Neural progenitor cell (in vitro differentiated cells): Measurements from ENCODE around the gene ZCCHC3. TPM values are rescaled to one million over a fixed set of nuclear protein-coding genes. Genes with fewer than 3 reads are reported as not detected.

Experiments used
- DNase-seq: peaks from one replicate; pipeline ENCODE4 v3.0.0-alpha.2; 2016; ENCODE audit warnings: low spot score
- H2AFZ ChIP-seq: fragments of 200-600 bp; sonication (generic); replicated peaks from 2 replicates; pipeline ENCODE4 v1.6.1; 2016; ENCODE audit warnings: antibody characterized with exemption
- H3F3A ChIP-seq: fragments of 200-600 bp; sonication (generic); 2 replicates; pipeline ENCODE4 v1.6.1; 2016; ENCODE audit warnings: antibody characterized with exemption, low read depth
- H3K27ac ChIP-seq: fragments of 200-600 bp; sonication (generic); 2 replicates; pipeline ENCODE4 v1.5.1; 2016; ENCODE audit warnings: mild to moderate bottlenecking
- H3K27me3 ChIP-seq: fragments of 200-600 bp; sonication (generic); 2 replicates; pipeline ENCODE4 v1.6.1; 2016; ENCODE audit warnings: mild to moderate bottlenecking, moderate library complexity
- H3K36me3 ChIP-seq: fragments of 200-600 bp; sonication (generic); 2 replicates; pipeline ENCODE4 v1.5.1; 2016
- H3K4me1 ChIP-seq: fragments of 200-600 bp; sonication (generic); 2 replicates; pipeline ENCODE4 v1.6.1; 2016; ENCODE audit warnings: mixed run types
- H3K4me2 ChIP-seq: fragments of 200-600 bp; sonication (generic); 2 replicates; pipeline ENCODE4 v1.6.1; 2016
- H3K4me3 ChIP-seq: fragments of 200-600 bp; sonication (generic); 2 replicates; pipeline ENCODE4 v1.5.1; 2016
- H3K79me2 ChIP-seq: fragments of 200-600 bp; sonication (generic); 2 replicates; pipeline ENCODE4 v1.6.1; 2016; ENCODE audit warnings: low read depth
- H3K9ac ChIP-seq: fragments of 200-600 bp; sonication (generic); 2 replicates; pipeline ENCODE4 v1.6.1; 2016
- H3K9me3 ChIP-seq: fragments of 200-600 bp; sonication (generic); 2 replicates; pipeline ENCODE4 v1.5.1; 2016; ENCODE audit warnings: low read depth
- H4K20me1 ChIP-seq: fragments of 200-600 bp; sonication (generic); 2 replicates; pipeline ENCODE4 v1.6.1; 2016; ENCODE audit warnings: low read depth
- H3K27ac Mint-ChIP-seq: 3 replicates; pipeline ENCODE4 v1.8.0; 2021; ENCODE audit warnings: mixed read lengths
- H3K27me3 Mint-ChIP-seq: 2 replicates; pipeline ENCODE4 v1.8.0; 2022; ENCODE audit warnings: low read depth, mild to moderate bottlenecking, inconsistent platforms, moderate library complexity, mixed read lengths; ENCODE audit not compliant: insufficient read depth
- H3K36me3 Mint-ChIP-seq: 3 replicates; pipeline ENCODE4 v1.8.0; 2021; ENCODE audit warnings: mixed read lengths
- H3K4me1 Mint-ChIP-seq: 3 replicates; pipeline ENCODE4 v1.8.0; 2021; ENCODE audit warnings: mixed read lengths
- H3K4me3 Mint-ChIP-seq: 3 replicates; pipeline ENCODE4 v1.8.0; 2021; ENCODE audit warnings: mild to moderate bottlenecking, moderate library complexity, mixed read lengths
- H3K9me3 Mint-ChIP-seq: 3 replicates; pipeline ENCODE4 v1.8.0; 2020; ENCODE audit warnings: mixed read lengths
- CTCF ChIP-seq: fragments of 200-600 bp; sonication (generic); IDR thresholded peaks from 2 replicates; pipeline ENCODE4 v1.5.1; 2017; ENCODE audit warnings: antibody characterized with exemption, mild to moderate bottlenecking
- EZH2 ChIP-seq: fragments of 200-600 bp; sonication (generic); IDR thresholded peaks from 2 replicates; pipeline ENCODE4 v1.6.1; 2017; ENCODE audit warnings: antibody characterized with exemption, mild to moderate bottlenecking, moderate library complexity
- EZH2phosphoT487 ChIP-seq: fragments of 200-600 bp; sonication (generic); IDR thresholded peaks from 2 replicates; pipeline ENCODE4 v1.6.1; 2017; ENCODE audit warnings: antibody characterized with exemption
- total RNA-seq: library from RNA; depleted of rRNA; stranded (reverse); fragments of >200 nt; gene quantifications from 2 replicates; pipeline ENCODE4 v1.2.3, GENCODE V29; 2015; ENCODE audit warnings: low replicate concordance

ZCCHC3 gene
- total RNA-seq, 1 donor from 2014 or later: 24.2 TPM

- Histone ChIP-seq H3K9ac (no peak overlapping the region), H3K36me3 (no peaks in the 10 kb centered on the region), H3K4me2 (peak overlapping the region; percentile 72), H3K27me3 (no peaks in the 10 kb centered on the region), H3K4me3 (peak overlapping the region; percentile 48), H3K4me1 (peaks cover 18% of the 10 kb centered on the region), H2AFZ (peak overlapping the region; percentile 59), H3K79me2 (no peaks in the 10 kb centered on the region), H4K20me1 (no peaks in the 10 kb centered on the region), H3K9me3 (no peaks in the 10 kb centered on the region), H3F3A (peaks cover 17% of the 10 kb centered on the region), H3K27ac (peak overlapping the region; percentile 69)
- H3K4me3 Mint-ChIP-seq: peak overlapping the region; percentile 87
- no peaks in the 10 kb centered on the region for H3K9me3 Mint-ChIP-seq
- H3K36me3 Mint-ChIP-seq: no peaks in the 10 kb centered on the region
- peak; percentile 100 for DNase-seq
- TF ChIP-seq EZH2 (no peak), CTCF (no peak), EZH2phosphoT487 (no peak)
- H3K27ac Mint-ChIP-seq: peak overlapping the region; percentile 99
- no peaks in the 10 kb centered on the region for H3K27me3 Mint-ChIP-seq
- peaks cover 29% of the 10 kb centered on the region for H3K4me1 Mint-ChIP-seq
Observed at GRCh38 chr20:309841-310644, 12.7 kb downstream of the ZCCHC3 start.

GRCh38 chr20:310645-311044 lies 13.3 kb downstream of the ZCCHC3 start:
- peaks cover 18% of the 10 kb centered on the region for H3K4me1 ChIP-seq
- peak overlapping the region; percentile 68 for H3K4me2 ChIP-seq
- Mint-ChIP-seq H3K9me3 (no peaks in the 10 kb centered on the region), H3K4me3 (peak overlapping the region; percentile 87), H3K27me3 (no peaks in the 10 kb centered on the region), H3K36me3 (no peaks in the 10 kb centered on the region), H3K4me1 (peaks cover 29% of the 10 kb centered on the region), H3K27ac (peak overlapping the region; percentile 99)
- no peaks in the 10 kb centered on the region for H3K27me3 ChIP-seq
- no peak for DNase-seq
- H3K36me3 ChIP-seq: no peaks in the 10 kb centered on the region
- peak overlapping the region; percentile 28 for H2AFZ ChIP-seq
- no peak overlapping the region for H3K27ac ChIP-seq
- H3K79me2 ChIP-seq: no peaks in the 10 kb centered on the region
- no peak overlapping the region for H3K9ac ChIP-seq
- H3F3A ChIP-seq: peaks cover 17% of the 10 kb centered on the region
- no peaks in the 10 kb centered on the region for H4K20me1 ChIP-seq
- TF ChIP-seq EZH2phosphoT487: no peak
- no peak for TF ChIP-seq EZH2
- no peak for TF ChIP-seq CTCF
- no peaks in the 10 kb centered on the region for H3K9me3 ChIP-seq
- peak overlapping the region; percentile 29 for H3K4me3 ChIP-seq

- no peaks in the 10 kb centered on the region for H3K79me2 ChIP-seq
- no peak for DNase-seq
- H3K36me3 ChIP-seq: no peaks in the 10 kb centered on the region
- H3K4me2 ChIP-seq: no peak overlapping the region
- no peak overlapping the region for H2AFZ ChIP-seq
- H3K4me3 ChIP-seq: no peak overlapping the region
- peaks cover 29% of the 10 kb centered on the region for H3K4me1 Mint-ChIP-seq
- peaks cover 2% of the 10 kb centered on the region for H3K27me3 Mint-ChIP-seq
- no peaks in the 10 kb centered on the region for H3K9me3 Mint-ChIP-seq
- no peak for TF ChIP-seq EZH2
- no peak for TF ChIP-seq CTCF
- TF ChIP-seq EZH2phosphoT487: no peak
- no peak overlapping the region for H3K9ac ChIP-seq
- H3K4me3 Mint-ChIP-seq: peak overlapping the region; percentile 54
- H3K27me3 ChIP-seq: no peaks in the 10 kb centered on the region
- H3K27ac ChIP-seq: no peak overlapping the region
- no peaks in the 10 kb centered on the region for H3K9me3 ChIP-seq
- H3K4me1 ChIP-seq: peaks cover 18% of the 10 kb centered on the region
- peaks cover 4% of the 10 kb centered on the region for H3K36me3 Mint-ChIP-seq
- peaks cover 17% of the 10 kb centered on the region for H3F3A ChIP-seq
- no peaks in the 10 kb centered on the region for H4K20me1 ChIP-seq
- peak overlapping the region; percentile 80 for H3K27ac Mint-ChIP-seq
Observed at GRCh38 chr20:311609-312008, 14.2 kb downstream of the ZCCHC3 start.
